CD14-positive monocyte (primary cell): ENCODE results near the gene CENPF. TPM values are rescaled to one million over a fixed set of nuclear protein-coding genes. Genes with fewer than 3 reads are reported as not detected.
A peak's percentile ranks its signal among the peaks of the same experiment; 100 is the strongest.

ENCODE experiments used
- DNase-seq, 3 donors: peaks; one replicate each; pipeline ENCODE4 v3.0.0-alpha.2; 2011 to 2022
- H2AFZ ChIP-seq: 2 replicates; pipeline ENCODE4 v1.6.0; 2012; ENCODE audit warnings: mild to moderate bottlenecking, low read depth, low read length, inconsistent platforms; ENCODE audit not compliant: insufficient read depth, poor library complexity, severe bottlenecking
- H3K27ac ChIP-seq, 2 donors: 1 replicate in 1 of 2; 2 replicates in 1 of 2; pipeline ENCODE4 v1.5.1; 2012 to 2013; ENCODE audit warnings: low read length in 2 of 2, control low read depth in 1 of 2, inconsistent platforms in 1 of 2, low read depth in 1 of 2, mild to moderate bottlenecking in 1 of 2
- H3K27me3 ChIP-seq, 2 donors: one replicate each; pipeline versions ENCODE4 v1.6.0 to v1.6.1; 2011 to 2013; ENCODE audit warnings: low read length in 2 of 2; ENCODE audit not compliant: control insufficient read depth in 2 of 2, insufficient read depth in 2 of 2
- H3K36me3 ChIP-seq, 2 donors: replicated peaks in 1 of 2; 1 replicate in 1 of 2; 2 replicates in 1 of 2; pipeline versions ENCODE4 v1.5.1 to v1.6.1; 2012 to 2013; ENCODE audit warnings: low read length in 2 of 2, control low read depth in 1 of 2, inconsistent platforms in 1 of 2, mild to moderate bottlenecking in 1 of 2; ENCODE audit not compliant: insufficient read depth in 2 of 2, control insufficient read depth in 1 of 2
- H3K4me1 ChIP-seq, 2 donors: 1 replicate in 1 of 2; 2 replicates in 1 of 2; pipeline versions ENCODE4 v1.5.1 to v1.6.1; 2012 to 2013; ENCODE audit warnings: low read length in 2 of 2, control low read depth in 1 of 2, inconsistent platforms in 1 of 2, mild to moderate bottlenecking in 1 of 2, moderate library complexity in 1 of 2; ENCODE audit not compliant: insufficient read depth in 2 of 2, control insufficient read depth in 1 of 2
- H3K4me2 ChIP-seq: replicated peaks from 2 replicates; pipeline ENCODE3; 2012; ENCODE audit warnings: low read length, moderate library complexity, mild to moderate bottlenecking; ENCODE audit not compliant: poor library complexity, severe bottlenecking; ENCODE audit errors: extremely low read depth
- H3K4me3 ChIP-seq, 3 experiments: fragments of 200-600 bp in 1 of 3; sonication (generic) in 1 of 3; replicated peaks in 1 of 3; 1 replicate in 2 of 3; 2 replicates in 1 of 3; pipeline ENCODE4 v1.5.1; 2011 to 2013; ENCODE audit warnings: low read length in 3 of 3, mild to moderate bottlenecking in 3 of 3, control low read depth in 2 of 3, low read depth in 2 of 3, inconsistent platforms in 1 of 3, moderate library complexity in 1 of 3
- H3K79me2 ChIP-seq: 2 replicates; pipeline ENCODE4 v1.6.0; 2012; ENCODE audit warnings: mild to moderate bottlenecking, control low read depth, inconsistent platforms, low read length, moderate library complexity; ENCODE audit not compliant: insufficient read depth
- H3K9ac ChIP-seq: 2 replicates; pipeline ENCODE4 v1.6.0; 2017; ENCODE audit warnings: low read length, mild to moderate bottlenecking; ENCODE audit not compliant: insufficient read depth, poor library complexity, severe bottlenecking
- H3K9me3 ChIP-seq, 2 donors: replicated peaks in 1 of 2; 1 replicate in 1 of 2; 2 replicates in 1 of 2; pipeline versions ENCODE4 v1.5.1 to v1.6.1; 2012 to 2013; ENCODE audit warnings: low read length in 2 of 2, control low read depth in 1 of 2; ENCODE audit not compliant: control insufficient read depth in 1 of 2, insufficient read depth in 1 of 2
- H4K20me1 ChIP-seq: 2 replicates; pipeline ENCODE4 v1.6.0; 2012; ENCODE audit warnings: mild to moderate bottlenecking, low read length, control low read depth, moderate library complexity; ENCODE audit not compliant: insufficient read depth
- H3K27ac Mint-ChIP-seq, 7 donors: one replicate each; pipeline ENCODE4 v1.8.0; 2020; ENCODE audit warnings: mild to moderate bottlenecking in 7 of 7, mixed read lengths in 7 of 7, moderate library complexity in 6 of 7, inconsistent platforms in 2 of 7
- H3K27me3 Mint-ChIP-seq, 3 donors: one replicate each; pipeline ENCODE4 v1.8.0; 2021 to 2022; ENCODE audit warnings: low read depth in 3 of 3, mild to moderate bottlenecking in 3 of 3, mixed read lengths in 3 of 3, moderate library complexity in 3 of 3, inconsistent platforms in 1 of 3
- H3K36me3 Mint-ChIP-seq, 2 donors: one replicate each; pipeline ENCODE4 v1.8.0; 2020; ENCODE audit warnings: mixed read lengths in 2 of 2, inconsistent platforms in 1 of 2, mild to moderate bottlenecking in 1 of 2
- H3K4me1 Mint-ChIP-seq: one replicate; pipeline ENCODE4 v1.8.0; 2020; ENCODE audit warnings: mild to moderate bottlenecking, mixed read lengths
- H3K4me3 Mint-ChIP-seq, 2 donors: one replicate each; pipeline ENCODE4 v1.8.0; 2020; ENCODE audit warnings: mild to moderate bottlenecking in 2 of 2, mixed read lengths in 2 of 2, moderate library complexity in 1 of 2
- H3K9me3 Mint-ChIP-seq, 7 donors: one replicate each; pipeline ENCODE4 v1.8.0; 2020 to 2022; ENCODE audit warnings: mixed read lengths in 7 of 7, mild to moderate bottlenecking in 6 of 7, moderate library complexity in 6 of 7, inconsistent platforms in 2 of 7
- WGBS: methylation state at CpG from one replicate; pipeline ENCODE4 v1.1.5; 2013; ENCODE audit warnings: missing lambda C conversion rate; ENCODE audit not compliant: insufficient coverage; 5-methylcytosine and 5-hydroxymethylcytosine counted together
- intact Hi-C, 2 donors: fragments of 100-400 bp; cut with micrococcal nuclease; formaldehyde crosslinking; loops; one replicate each; pipeline versions ENCODE4 v1.15.0 to v1.15.1; 2023
- polyA plus RNA-seq, 3 donors: library from polyadenylated mRNA; depleted of rRNA in 1 of 3; unstranded in 2 of 3; stranded (reverse) in 1 of 3; fragments of 300-500 nt in 2 of 3; fragments of >200 nt in 1 of 3; fragmentation: Illumina TruSeq in 2 of 3; gene quantifications; 1 replicate in 2 of 3; 2 replicates in 1 of 3; pipeline ENCODE4 v1.2.3, GENCODE V29; 2012 to 2021
- TF ChIP-seq, protein P1 (sequence below): fragments of 200-600 bp; IDR thresholded peaks from one replicate; pipeline ENCODE4 v1.8.0; 2022; ENCODE audit warnings: antibody characterized with exemption, mild to moderate bottlenecking

CENPF gene
- polyA plus RNA-seq, 3 donors: 0.01 to 0.29 TPM; not detected in 1

DNA sequence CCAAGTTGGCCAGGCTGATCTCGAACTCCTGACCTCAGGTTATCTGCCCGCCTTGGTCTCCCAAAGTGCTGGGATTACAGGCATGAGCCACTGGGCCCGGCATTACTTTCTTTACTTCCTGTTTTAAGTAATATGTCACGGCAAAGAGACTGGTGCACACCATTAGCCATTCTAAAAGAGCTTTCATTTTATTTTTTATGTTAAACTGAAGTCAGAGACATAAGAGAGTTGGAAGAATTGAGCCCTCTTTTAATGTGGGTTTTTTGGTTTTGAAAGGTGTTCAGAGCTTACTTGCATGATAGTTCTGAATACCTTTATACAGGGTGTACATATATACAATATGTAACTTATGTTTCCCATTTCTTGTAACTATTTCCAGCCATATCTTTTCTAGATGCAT lies 14.3 kb downstream of the CENPF start:
- Histone ChIP-seq H3K79me2 (peaks cover 27% of the 10 kb centered on the region), H3K27ac (peak overlapping the region in 1 of 2 donors; percentile 42), H3K4me2 (no peak overlapping the region), H4K20me1 (no peaks in the 10 kb centered on the region), H2AFZ (no peak overlapping the region), H3K9me3 (no peaks in the 10 kb centered on the region), H3K27me3 (no peaks in the 10 kb centered on the region), H3K4me1 (no peaks in the 10 kb centered on the region), H3K9ac (no peak overlapping the region), H3K36me3 (peaks cover 56 to 82% of the 10 kb centered on the region in 2 donors), H3K4me3 (no peak overlapping the region)
- TF ChIP-seq, protein P1, sequence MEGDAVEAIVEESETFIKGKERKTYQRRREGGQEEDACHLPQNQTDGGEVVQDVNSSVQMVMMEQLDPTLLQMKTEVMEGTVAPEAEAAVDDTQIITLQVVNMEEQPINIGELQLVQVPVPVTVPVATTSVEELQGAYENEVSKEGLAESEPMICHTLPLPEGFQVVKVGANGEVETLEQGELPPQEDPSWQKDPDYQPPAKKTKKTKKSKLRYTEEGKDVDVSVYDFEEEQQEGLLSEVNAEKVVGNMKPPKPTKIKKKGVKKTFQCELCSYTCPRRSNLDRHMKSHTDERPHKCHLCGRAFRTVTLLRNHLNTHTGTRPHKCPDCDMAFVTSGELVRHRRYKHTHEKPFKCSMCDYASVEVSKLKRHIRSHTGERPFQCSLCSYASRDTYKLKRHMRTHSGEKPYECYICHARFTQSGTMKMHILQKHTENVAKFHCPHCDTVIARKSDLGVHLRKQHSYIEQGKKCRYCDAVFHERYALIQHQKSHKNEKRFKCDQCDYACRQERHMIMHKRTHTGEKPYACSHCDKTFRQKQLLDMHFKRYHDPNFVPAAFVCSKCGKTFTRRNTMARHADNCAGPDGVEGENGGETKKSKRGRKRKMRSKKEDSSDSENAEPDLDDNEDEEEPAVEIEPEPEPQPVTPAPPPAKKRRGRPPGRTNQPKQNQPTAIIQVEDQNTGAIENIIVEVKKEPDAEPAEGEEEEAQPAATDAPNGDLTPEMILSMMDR: no peak
- peaks cover 52 to 72% of the 10 kb centered on the region in 2 donors for H3K36me3 Mint-ChIP-seq
- no peak overlapping the region for H3K4me3 Mint-ChIP-seq
- no peak for DNase-seq
- peaks cover 0 to 3% (median 0%) of the 10 kb centered on the region in 7 donors for H3K9me3 Mint-ChIP-seq
- 100% methylated on average over 2 of the region's 4 CpGs for WGBS
- H3K27me3 Mint-ChIP-seq: no peaks in the 10 kb centered on the region
- H3K27ac Mint-ChIP-seq: peak overlapping the region in 2 of 7 donors; percentile 51 to 61
- intact Hi-C loops: no loop called here
- H3K4me1 Mint-ChIP-seq: peaks cover 2% of the 10 kb centered on the region

GRCh38 chr1:214617843-214618242 lies 14.8 kb downstream of the CENPF start:
- Histone ChIP-seq H3K4me2 (no peak overlapping the region), H3K4me3 (no peak overlapping the region), H3K9me3 (no peaks in the 10 kb centered on the region), H3K4me1 (no peaks in the 10 kb centered on the region), H4K20me1 (no peaks in the 10 kb centered on the region), H3K36me3 (peaks cover 61 to 88% of the 10 kb centered on the region in 2 donors), H2AFZ (no peak overlapping the region), H3K27ac (no peak overlapping the region), H3K27me3 (no peaks in the 10 kb centered on the region), H3K79me2 (peaks cover 21% of the 10 kb centered on the region), H3K9ac (no peak overlapping the region)
- Mint-ChIP-seq H3K27me3 (no peaks in the 10 kb centered on the region), H3K36me3 (peaks cover 54 to 74% of the 10 kb centered on the region in 2 donors), H3K9me3 (peaks cover 0 to 3% (median 0%) of the 10 kb centered on the region in 7 donors), H3K27ac (no peak overlapping the region), H3K4me1 (peaks cover 2% of the 10 kb centered on the region), H3K4me3 (no peak overlapping the region)
- DNase-seq: no peak
- no CpG with 5 or more reads among the region's 6 CpGs for WGBS
- intact Hi-C loops: no loop called here
- TF ChIP-seq, protein P1: no peak
